ENCODE measurements around the gene RAET1L.
"Not testable (repeated sequence)": the region's sequence is repeated elsewhere in the genome, so short reads cannot be mapped to it uniquely, and the experiment has no call there.

Gene RAET1L

DNA sequence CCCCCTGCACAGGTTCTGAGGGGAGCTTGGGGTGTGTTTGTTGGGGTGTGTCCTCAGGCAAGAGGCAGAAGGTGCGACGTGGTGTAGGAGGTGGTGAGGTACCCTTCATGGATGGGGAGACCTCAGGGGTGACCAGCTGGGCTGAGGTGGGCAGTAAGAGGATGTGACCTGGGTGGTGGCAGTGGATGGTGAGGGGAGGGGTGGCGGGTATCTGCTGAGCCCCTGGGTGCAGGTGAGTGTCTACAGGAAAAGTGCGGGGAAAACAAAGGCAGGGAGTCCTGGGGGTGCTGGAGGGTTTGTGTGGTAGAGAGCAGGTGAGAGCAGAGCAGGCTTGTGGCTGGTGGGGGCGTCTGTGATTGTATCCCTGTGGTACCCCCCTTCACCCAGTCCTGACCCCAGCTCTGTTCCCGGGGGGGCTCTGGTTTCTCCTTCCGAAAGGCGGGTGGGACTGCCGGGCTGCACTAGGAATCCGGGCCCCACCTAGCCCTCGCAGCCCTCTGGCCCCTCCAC is 631 bp downstream of the RAET1L start:
- no peak for DNase-seq (ENCODE audit: insufficient read length, low spot score)
- no peak for FAIRE-seq
- TF ChIP-seq, protein P1, sequence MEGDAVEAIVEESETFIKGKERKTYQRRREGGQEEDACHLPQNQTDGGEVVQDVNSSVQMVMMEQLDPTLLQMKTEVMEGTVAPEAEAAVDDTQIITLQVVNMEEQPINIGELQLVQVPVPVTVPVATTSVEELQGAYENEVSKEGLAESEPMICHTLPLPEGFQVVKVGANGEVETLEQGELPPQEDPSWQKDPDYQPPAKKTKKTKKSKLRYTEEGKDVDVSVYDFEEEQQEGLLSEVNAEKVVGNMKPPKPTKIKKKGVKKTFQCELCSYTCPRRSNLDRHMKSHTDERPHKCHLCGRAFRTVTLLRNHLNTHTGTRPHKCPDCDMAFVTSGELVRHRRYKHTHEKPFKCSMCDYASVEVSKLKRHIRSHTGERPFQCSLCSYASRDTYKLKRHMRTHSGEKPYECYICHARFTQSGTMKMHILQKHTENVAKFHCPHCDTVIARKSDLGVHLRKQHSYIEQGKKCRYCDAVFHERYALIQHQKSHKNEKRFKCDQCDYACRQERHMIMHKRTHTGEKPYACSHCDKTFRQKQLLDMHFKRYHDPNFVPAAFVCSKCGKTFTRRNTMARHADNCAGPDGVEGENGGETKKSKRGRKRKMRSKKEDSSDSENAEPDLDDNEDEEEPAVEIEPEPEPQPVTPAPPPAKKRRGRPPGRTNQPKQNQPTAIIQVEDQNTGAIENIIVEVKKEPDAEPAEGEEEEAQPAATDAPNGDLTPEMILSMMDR (IDR thresholded peaks at IDR 0.05; ENCODE audit: insufficient read depth, missing control alignments): no peak

DNA sequence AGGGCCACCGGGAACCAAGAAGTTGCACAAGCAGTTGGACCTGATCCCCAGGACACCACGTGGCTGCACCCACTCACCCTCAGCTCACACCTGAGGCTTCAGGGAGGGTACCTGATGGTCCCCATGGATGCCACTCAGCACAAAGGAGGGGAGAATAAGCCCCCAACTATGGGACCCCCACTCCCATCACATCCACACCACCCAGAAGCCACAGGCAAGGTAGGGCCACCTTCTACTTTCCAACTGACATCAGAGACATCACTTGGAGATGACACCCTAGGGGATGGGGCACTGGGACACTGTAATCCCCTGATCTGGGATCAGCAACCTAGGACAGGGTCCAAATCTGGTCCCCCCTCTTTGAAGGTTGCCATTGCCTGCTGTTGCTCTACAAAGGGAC is 1.3 kb downstream of the RAET1L start:
- not testable (repeated sequence) for FAIRE-seq

DNA sequence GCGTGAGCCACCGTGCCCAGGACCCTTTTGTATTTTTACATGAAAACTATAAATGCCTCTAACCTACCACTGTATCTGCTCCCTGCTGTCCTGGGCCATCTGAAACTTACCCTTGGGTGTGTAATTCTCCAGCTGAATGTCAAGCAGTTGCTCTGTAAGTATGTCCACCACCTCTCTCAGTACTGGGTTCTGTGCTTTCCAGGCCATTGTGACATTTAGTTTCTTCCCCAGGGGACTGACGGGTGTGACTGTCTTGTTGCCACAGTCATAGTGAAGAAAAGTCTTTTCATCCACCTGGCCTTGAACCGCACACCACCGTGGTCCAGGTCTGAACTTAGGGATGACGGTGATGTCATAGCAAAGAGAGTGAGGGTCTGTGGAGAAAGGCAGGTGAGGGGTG is 3.5 kb downstream of the RAET1L start:
- not testable (repeated sequence) for DNase-seq (ENCODE audit: insufficient read length, low spot score); FAIRE-seq

More for the DNA sequence above, 1.3 kb downstream of the RAET1L start:
- DNase-seq (ENCODE audit: insufficient read length, low spot score): not testable (repeated sequence)

GRCh38 chr6:150018846-150019580 is 6.3 kb downstream of the RAET1L start:
- DNase-seq (ENCODE audit: insufficient read length, low spot score) (no peak), FAIRE-seq (no peak)
- TF ChIP-seq, protein P1 (IDR thresholded peaks at IDR 0.05; ENCODE audit: insufficient read depth, missing control alignments): no peak

GRCh38 chr6:150017186-150017521 is 8.2 kb downstream of the RAET1L start:
- FAIRE-seq: not testable (repeated sequence)

GRCh38 chr6:150016324-150017185 is 8.8 kb downstream of the RAET1L start:
- DNase-seq (ENCODE audit: insufficient read length, low spot score) (peak; percentile 46), FAIRE-seq (no peak)
- TF ChIP-seq, protein P1 (IDR thresholded peaks at IDR 0.05; ENCODE audit: insufficient read depth, missing control alignments): peak; percentile 65

More at GRCh38 chr6:150017186-150017521, 8.2 kb downstream of the RAET1L start:
- not testable (repeated sequence) for DNase-seq (ENCODE audit: insufficient read length, low spot score)

- FAIRE-seq; DNase-seq (ENCODE audit: insufficient read length, low spot score): not testable (repeated sequence)
Measured at GRCh38 chr6:150015281-150016001, 9.9 kb downstream of the RAET1L start.

DNA sequence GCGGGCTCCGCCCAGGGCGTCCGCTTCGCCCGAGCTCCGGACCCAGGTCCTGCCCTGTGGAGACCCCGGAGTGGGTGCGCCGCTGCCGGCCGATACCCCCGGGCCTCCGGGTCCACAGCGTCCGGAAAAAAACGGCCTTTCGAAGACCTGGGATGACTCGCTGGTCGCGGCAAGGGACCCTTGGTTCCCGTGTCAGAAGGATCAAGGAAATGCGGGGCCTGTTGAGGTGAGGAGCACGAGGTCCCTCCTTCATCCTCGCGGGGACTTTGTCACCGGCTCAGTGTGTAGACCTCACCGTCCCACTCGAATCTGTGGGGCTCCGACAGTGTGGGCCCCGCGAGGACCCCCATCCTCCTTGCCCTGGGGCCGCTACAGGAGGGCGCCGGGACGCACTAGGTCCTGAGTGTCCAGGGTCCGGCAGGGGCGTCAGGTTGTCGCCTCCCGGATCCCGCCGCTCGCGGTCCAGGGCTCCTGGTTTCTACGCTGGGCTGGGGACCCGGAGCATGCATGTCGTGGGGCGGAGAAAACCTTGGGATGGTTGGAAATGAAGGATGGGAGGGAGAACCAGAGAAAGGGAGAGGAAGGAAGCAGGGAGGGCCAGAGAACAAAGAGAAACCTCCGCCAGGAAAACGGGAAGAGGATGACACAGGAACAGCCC is 10.6 kb downstream of the RAET1L start:
- not testable (repeated sequence) for DNase-seq (ENCODE audit: insufficient read length, low spot score); FAIRE-seq

DNA sequence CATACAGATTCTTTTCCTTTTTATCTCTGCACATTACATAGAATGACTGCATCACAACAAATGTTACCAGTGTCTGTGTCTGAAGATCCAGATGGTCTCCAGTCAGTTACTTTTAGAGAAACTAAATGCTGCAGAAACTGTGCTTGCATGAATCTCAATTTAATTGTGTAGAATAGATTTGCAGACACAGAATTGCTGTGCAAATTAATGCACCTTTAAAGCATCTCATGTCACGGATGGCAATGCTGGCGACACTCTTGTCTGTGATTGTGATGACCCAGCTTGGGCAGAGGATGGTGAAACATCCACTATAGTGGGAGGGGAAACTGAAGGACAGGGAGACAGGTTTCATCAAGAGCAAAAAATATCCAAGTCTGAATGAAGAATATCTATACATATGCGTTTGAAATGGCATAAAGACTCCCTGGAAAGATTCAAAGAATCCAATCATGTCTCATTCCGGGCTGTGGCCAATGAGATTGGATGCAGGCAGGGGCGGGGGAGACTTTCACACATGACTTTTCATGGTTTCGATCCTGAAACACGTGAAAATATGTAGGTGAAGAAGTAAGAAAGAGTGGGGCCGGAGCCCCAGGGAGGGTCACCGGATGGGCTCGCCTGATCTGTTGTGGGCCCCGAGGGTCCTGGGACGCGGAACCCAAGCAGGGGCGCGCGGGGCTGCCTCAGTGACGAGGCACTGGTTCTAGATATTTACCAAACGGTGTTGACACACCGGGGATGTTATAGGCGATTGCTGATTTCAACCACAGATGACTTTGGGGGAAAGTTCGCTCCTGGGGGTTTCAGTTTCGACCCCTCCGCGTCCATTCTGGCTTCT is 11.3 kb downstream of the RAET1L start:
- FAIRE-seq; DNase-seq (ENCODE audit: insufficient read length, low spot score): not testable (repeated sequence)

DNA sequence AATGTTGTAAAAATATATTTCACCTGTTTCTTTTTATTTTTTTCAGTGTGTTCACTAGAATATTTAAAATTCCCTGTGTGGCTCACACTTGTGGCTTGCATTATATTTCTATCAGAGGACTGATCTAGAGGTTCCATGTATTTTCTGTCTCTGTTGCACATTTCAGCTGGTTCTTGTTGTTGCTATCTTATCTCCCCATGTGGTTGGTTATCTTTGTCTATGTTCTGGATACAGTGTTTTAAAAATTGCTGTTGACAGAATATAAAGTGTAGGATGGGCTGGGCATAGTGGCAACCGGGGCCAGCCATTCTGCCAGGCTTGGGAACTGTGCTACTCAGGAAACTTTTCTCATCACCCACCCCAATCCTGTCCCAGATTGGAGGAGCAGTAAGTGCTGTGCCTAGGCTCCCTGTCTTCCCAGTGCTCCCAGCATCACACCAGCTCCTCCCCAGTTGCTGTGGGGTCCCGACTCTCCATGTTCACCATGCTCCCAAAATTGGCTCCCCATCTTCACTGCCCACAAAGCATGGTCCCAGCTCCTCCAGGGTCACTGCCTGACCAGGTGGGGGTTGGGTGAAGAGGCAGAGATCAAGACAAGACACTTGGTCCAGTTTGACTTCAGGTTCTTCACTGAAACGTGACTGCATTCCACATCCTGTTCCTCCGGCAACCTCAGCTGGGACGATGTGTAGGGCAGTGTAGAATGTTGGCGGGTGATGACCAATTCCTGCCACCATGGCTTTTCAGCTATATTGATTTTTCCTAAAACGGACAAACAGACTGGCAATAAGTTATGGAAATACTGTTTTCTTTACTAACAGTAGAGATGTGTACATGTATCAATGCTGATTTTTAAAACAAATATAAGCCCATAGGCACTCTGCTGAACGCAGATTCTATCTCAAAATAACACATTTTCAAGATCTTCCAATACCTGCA is 12.2 kb downstream of the RAET1L start:
- DNase-seq (ENCODE audit: insufficient read length, low spot score); FAIRE-seq: not testable (repeated sequence)

All from D721Med (cell line).